NCI-H510A (cell line): ENCODE measurements around the gene PPARGC1A.

Experiments
- DNase-seq: peaks from one replicate; lab custom pipeline; 2025; lab: John Stamatoyannopoulos, UW

The PPARGC1A gene

DNA sequence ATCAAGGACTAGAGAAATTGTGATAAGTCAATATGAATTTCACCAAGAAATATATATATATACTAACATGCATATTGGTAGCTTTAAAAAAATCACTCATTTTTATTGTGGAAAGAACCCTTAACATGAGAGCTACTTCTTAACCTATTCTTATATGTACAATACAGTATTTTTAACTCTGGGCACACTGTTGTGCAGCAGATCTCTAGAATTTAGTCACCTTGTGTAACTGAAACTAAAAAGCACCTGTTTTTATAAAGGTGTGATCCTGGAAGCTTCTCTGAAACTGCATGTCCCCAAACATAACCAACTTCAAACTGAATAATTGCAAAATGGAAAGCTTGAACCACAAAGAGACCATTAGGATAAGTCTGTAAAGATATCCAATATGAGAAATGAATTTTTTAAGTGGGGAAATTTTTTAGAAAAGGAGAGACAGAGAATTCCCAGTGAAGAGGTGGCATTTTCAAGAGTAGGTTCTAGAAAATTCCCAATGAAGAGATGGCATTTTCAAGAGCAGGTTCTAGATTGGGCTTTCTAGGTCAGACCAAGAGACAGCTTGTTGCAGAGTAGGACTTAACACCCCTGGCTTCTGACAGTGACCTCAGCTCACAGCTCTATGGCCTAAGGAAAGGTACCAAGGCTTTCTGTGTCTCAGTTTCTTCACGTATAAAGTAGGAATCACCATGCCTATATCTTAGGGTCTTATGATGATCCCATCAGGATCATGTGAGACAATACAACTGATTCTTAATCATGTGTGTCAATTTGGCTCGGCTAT, 22.0 kb upstream of the PPARGC1A start:
- no peak for DNase-seq

DNA sequence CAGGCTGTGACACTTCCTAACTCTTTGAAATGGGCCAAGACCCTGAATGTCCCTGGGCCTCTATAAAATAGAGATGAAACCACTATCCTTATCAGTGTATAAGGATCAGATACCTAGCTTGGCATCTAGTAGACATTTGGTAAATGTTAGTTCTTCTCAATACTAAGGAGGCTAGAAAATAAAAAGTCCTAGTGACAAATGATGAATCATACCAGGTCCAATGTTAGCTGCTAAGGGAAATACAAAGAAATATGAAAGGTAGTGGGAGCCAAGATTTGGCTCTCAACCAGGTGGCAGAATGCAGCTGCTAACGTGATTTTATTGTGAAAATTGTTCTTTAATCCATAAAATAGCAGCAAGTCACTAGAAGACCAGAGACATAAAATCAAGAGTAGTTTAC, 19.8 kb upstream of the PPARGC1A start:
- DNase-seq: no peak

DNA sequence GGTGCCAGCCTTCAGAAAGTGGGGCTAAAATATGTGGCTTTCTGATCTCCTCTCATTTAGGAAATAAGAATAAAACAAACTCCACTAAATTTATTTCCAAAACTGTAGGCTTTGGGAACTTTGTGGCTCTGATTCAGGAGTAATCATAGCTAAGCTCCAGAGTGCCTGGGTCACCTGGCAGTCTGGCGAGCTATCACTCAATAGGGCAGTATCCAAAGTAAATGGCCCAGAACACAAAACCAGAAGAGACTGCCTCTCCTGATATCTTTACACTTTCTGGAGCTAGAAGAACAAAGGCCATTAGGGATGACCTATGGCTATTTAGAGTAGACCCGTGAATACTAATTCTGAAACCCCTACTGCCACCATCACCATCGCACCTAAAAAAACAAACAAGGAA, 17.0 kb upstream of the PPARGC1A start:
- no peak for DNase-seq

DNA sequence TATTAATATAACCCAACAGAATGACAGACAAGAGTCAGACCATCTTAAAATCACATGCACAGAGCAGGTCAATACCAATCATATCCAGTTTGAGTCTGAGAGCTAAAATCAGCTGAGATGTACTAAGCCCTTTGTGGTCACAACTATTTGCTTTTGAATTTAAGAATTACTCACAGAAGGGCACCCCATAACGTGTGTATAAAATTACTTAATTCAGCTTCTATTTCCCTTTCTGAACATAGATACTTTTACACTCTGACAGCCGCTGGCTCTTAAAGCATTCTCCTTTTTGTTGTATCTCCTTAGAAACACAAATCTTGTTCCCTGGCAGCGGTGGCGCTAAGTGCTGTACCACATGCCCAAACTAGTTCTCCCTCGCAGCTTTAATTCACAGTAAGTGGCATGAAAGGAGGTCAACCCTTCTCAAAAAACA, 14.8 kb upstream of the PPARGC1A start:
- no peak for DNase-seq

DNA sequence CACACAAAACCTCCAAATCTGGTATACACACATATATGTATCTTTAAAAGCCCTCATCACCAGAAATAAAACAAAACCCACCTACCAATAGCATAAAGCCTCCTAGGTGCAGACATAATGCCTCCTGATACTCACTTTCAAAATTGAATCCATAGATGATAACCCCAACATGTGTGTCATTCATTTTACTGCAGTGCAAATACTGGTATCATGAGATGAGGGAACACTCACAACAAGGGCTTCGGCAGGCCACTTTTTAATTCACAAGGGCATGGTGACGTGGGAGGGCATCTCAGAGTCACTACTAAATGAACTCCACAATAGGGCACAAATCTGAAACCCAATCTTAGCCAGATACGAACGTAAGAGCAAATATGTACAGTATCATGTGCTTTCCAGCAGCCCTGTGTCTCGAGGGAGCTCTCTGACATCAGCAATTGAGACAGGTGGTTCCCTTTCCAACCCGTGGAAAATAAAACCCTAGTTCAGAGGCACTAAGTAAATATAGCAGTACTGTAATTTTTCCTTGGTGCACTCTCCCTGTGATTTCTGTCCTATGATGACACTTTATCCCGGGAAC, 14.1 kb upstream of the PPARGC1A start:
- DNase-seq: peak; percentile 12

DNA sequence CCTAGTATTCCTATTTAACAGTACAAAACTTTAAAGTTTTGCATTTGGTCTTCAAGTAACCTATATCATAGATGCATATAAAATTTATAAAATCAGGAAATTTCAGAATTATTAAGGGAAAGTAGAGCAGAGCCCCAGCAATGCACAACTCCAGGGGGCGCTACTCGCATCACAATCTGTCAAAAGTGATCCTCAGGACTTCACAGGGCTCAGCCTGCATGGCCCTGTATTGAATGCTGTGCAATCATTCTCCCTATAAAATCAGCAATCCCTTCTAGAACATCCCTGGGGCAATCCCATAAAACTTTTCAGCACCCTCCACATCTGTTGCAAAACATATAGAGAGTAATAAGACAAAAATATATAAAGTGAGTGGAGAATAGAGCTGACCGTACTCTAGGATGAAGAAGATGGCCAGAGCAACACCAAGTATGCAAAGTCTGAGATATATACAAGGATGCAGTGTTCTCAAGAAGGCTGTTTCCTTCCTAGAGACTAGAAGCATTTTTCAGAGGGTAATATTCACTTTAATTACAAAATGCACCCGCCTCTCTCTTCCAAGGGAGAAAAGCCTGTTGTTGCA, 12.5 kb upstream of the PPARGC1A start:
- no peak for DNase-seq

DNA sequence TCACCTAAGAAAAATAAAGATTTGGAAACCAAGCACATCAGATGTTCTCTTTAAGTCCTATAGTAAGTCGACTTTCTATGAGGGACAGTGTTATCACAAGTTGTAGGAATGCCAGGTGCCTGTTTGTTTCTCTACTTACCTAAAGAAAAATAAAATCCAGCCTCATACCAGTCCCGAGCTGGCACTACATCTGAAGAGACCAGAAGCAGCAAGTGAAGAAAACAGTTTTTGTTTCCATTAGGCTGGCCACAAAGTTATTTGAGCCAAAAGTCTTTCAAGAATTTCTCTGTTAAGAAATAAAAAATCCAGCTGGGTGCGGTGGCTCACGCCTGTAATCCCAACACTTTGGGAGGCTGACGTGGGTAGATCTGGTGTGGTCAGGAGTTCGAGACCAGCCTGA, 10.8 kb upstream of the PPARGC1A start:
- no peak for DNase-seq

DNA sequence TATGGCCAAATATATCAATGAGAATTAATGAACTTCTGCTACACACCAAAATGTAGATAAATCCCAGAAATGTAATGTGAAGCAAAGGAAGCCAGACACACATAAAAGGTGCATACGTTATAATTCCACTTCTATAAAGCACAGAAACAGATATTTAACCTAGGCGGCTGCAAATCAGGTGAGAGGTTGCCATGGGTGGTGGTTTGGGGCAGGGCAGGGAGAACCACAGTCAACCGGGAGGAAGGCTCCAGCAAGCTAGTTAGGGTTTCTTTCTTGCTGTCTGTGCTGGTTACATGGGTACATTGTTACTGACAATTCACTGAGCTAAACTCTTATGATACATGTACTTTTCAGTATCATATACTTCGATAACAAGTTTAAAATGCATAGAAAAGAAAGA, 9.7 kb upstream of the PPARGC1A start:
- DNase-seq: no peak

DNA sequence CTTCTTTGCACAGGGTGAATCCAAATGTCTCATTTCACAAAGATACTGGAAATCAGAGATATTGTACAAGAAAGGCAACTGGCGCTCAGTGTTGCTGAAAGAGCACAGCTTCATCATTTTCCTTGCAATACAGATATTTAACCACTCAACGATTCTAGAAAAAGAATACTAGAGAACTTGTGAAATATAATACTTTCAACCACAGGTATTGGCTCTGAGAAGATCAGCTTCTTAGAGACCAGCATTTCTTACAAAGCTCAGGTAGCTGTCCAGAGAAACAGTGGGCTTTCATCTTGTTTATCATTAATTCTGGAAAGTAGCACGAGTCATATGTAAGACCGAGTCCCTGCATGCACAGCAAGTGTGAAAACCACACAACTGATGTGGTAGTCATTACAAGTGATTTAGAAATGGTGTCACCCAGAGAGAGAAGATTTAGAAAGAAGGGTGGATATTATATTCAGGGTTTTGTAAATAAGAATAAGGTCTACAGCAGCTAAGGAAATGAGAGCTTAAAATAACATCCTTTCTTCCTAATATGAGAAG, 7.8 kb upstream of the PPARGC1A start:
- DNase-seq: no peak

DNA sequence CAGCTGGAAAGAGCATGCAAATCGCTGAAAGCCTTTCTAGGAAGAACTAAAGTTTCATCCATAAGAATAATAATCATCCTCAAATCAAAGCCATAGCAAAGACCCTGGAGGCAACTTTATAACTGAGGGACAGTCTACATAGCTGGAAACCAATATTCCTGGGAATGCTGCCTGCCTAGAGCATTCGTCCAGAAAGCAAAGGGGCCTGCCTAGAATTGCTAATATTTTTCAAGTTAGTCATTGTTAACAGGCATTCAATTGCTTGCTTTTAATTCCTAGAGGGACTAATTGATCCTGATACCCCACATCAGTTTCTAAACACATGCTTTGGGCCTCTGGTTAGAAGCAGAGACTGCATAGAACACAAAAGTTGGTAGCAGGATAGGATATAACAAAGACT, 4.2 kb upstream of the PPARGC1A start:
- no peak for DNase-seq

DNA sequence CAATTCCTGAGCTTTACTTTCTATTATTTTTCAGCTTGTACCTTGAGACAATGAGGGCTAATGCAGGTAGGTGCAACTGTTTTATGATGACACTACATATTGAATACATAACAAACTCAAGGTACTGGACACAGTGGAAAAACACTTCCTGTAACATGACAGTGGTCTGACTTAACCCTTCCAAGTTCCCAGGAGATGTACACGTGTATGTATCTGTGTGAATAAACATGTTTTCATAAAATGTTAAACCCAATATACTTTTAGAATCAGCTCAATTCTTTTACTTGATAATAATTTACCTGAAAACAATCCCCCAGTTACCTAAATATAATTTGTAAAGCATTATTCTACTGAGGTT, 1.2 kb upstream of the PPARGC1A start:
- DNase-seq: no peak

DNA sequence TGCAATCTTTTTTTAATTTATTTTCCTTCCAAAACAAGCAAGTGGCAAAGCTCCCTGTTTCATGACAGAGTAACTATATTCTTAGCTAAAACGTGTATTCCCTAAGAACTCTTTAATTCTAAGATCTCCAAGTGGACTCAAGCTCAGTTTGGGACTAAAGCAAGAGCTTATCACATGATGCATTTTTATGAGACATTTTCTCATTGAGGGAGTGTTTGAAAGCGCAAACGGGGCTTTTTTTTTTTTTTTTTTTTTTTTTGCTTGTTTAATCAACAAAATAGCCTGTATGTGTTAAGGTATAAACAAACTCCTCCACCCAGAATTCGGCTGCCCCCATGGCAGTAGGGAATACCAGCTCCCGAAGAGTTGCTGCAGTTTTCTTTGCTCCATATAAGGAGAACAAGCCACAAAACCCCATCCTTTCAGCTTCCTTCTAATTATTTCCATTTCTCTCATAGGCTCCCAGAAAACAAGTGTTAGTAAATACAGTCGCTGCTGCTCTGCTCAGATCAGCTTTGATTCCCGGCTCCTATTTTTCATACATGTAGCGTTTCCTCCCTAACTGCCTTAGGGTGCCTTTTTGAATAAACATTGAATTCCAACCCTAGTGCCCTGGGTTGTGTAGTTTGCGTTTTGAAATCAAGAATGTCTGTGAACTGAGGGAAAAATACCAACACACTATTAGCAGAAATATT, 669 bp upstream of the PPARGC1A start:
- no peak for DNase-seq

DNA sequence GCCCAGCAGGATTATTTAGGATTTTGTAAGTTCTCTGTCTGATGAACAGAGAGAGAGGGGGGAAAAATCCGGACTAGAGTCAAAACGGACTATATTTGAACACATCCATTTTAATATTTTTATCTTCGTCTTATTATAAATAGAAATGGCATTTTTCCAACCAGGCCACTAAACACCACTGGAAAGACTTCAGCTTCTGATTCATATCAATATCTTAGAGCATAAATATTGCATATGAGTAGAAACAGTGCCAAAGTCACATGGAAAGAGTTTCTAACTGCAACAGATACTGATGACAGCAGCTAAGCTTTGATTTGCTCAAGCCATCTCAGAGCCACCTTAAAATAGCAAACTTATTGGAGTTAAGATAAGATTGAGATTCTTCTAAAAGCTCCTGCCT, 456 bp downstream of the PPARGC1A start:
- DNase-seq: no peak

DNA sequence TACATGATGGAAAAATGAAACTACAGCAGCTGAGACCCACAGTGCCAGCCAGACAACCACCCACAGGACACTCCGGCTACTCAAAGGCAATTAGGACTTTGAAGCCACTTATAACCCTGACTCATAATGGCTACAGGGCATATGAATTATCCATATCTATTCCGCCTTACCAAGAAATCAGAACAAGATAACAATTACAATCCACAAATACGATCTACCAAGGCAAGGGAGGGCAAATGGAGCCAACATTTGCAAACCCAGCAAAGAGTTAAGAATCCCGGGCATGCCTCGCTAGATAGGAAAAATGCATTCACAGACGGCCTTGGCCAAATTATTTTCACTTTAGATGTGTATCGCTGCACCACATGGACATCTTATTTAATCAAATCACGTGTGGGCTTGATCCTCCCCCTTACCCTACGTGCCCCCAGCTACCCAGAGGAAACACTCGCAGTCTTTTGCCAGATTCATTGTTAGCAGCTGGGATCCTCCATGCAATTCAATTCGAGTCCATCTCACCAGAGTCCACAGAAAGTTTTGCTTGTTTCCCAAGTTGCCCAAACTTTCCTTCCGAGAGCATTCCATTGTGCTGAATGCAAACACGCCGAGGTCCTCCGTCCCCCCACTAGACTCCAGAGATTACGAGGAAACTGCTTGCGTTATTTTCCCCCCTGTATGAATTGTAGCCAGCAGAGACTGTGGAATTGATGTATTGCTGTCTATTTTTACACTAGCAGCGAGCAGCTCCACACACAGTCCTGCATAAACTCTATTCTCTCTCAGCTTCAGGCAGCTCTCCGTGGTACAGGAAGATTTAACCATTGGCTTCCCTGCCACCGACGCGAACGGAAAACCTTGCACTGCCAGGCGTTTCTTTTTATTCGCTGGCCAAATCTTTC, 1.2 kb downstream of the PPARGC1A start:
- no peak for DNase-seq

DNA sequence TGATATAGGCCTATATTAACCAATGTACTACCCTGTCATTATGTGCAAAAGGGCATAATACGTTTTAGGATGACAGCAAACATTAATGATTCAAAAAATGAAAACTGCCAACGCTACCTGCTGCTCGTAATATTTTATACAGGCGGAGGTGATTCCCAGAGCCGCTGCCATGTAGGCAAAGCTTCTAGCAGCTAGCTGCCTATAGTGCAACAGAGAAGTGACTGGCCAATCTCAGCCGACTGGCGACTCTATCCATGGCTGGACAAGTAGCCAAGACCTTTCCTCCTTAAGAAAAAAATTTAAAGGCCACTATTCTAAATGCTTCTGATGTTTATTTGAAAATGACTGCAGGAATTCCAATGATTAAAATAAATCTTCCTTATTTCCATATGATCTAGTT, 1.9 kb downstream of the PPARGC1A start:
- DNase-seq: no peak

DNA sequence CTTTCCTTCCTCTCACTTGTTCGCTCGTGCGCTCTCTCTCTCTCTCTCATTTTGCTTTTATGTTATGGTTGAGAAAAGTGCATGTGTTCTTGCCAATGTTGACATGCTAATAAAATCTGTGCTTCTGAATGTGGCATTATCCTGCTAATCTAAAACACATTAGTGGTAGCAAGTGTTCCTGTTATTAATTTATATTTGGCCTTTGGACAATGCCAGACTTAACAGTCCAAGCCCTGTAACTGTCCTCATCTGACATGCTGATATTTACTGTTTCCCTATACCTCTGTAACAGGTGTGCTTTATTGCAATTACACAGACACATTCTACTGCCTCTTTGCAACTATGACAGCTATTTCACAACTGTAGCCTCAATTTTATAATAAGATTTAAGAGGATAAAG, 2.7 kb downstream of the PPARGC1A start:
- no peak for DNase-seq

DNA sequence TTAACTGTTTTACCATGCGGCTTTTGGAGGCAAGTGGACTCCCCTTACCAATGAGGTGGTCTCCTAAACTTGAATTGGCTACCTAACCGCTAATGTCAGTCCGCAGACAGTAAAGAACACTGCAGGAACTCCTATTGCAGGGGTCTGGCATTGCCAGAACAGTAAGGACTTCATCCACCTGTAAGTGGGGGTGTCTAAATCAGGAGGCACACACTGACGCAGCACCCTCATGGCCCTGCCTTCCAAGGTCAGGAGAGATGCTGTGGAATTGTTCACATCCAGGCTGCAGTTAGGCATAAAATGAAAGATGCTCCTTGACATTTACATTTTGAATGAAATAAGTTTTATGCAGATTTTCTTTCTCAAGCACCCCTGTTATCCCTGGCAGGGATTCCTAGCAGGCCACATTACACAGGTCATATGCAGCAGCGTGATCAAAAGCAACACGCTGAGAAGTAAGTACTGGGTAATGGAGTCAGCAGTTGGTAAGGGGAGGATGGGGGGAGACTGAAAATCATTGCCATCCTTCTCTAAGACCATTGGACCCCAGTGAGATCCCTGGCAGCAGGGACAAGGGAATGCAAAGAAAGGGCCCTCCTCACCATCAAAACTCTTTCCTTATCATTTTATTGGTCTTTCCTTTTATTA, 3.8 kb downstream of the PPARGC1A start:
- no peak for DNase-seq

DNA sequence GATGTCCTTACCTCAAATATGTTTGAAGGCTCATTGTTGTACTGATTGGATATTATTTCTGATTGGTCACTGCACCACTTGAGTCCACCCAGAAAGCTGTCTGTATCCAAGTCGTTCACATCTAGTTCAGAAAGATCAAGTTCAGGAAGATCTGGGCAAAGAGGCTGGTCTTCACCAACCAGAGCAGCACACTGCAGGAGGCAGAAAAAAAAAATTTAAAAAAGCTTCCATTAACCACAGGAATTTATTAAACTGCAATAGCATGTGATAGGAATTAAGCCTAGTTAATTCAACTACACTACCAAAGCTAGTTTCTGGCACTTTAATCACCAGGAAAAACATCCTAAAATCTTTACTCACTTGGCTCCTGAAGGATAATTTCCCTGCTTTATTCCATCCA, 5.1 kb downstream of the PPARGC1A start:
- DNase-seq: no peak

DNA sequence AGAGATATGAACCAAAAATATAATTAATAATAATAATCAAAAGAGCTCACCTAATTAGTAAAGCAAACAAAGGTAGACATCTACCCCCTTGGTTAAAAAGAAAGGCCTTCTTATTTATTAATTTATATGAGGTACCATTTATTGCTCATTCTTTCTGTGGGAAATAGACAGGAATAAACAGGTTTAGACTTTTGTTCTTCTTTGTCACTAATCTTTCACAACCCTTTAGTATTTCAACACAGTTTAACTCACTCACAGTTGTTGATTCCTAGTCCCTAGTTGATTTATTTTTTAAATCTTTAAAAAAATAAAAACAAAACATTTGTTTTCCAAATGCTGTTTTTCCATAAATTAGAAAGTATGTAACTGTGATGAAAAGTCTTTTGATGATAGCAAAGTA, 5.6 kb downstream of the PPARGC1A start:
- no peak for DNase-seq

DNA sequence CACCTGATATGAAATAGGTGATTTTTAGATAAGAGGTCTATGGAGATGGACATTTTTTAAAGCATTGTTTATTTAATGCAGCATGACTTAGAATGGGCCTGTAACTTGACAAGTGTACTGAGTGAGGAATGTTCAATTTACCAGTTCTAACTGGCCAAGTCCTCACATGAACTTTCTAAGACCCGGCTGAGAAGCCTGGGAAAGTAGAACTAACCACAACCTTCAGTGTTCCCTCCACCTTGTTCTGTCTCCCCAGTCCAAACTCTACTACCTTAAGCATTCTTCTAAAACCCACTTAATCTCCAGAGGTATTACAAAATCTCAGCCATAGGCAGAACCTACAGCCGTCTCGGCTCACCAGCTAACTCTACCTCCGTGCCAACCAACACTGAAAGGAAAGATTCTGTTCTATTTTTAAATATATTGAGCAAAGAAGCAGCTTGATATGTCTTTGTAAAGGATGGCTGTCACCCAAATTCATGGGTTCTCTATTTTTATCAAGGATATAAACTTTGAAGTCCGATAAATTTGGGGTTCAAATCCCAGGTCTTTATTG, 6.8 kb downstream of the PPARGC1A start:
- DNase-seq: no peak
